Activated naive CD8-positive, alpha-beta T cell treated with anti-CD3 and anti-CD28 coated beads, Interleukin-2, amount 50 U/mL, for 16 hours (primary cell): Measurements from ENCODE around the gene GEMIN4.
"Not testable (repeated sequence)": the region's sequence is repeated elsewhere in the genome, so short reads cannot be mapped to it uniquely, and the experiment has no call there.

Experiments
- DNase-seq: peaks from one replicate; pipeline ENCODE4 v3.0.0-alpha.2; 2020; ENCODE audit warnings: low read depth, low spot score

Gene GEMIN4

DNA sequence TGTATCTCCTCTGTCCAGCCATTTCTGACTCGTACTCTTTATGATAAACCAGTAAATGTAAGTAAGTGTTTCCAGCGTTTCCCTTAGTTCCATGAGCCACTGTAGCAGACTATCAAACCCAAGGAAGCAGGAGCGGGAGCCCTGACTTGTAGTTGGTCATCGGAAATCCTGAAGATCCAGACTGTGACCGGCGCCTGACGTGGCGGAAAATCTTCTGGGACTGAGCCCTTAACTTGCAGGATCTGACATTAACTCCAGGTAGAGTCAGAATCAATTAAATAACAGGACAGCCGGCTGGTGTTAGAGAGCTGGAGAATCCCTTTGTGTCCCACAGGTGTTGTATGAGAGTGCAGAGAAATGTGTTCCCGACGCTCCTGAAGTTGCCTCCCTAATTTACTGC, 26.0 kb upstream of the GEMIN4 start:
- no peak for DNase-seq

DNA sequence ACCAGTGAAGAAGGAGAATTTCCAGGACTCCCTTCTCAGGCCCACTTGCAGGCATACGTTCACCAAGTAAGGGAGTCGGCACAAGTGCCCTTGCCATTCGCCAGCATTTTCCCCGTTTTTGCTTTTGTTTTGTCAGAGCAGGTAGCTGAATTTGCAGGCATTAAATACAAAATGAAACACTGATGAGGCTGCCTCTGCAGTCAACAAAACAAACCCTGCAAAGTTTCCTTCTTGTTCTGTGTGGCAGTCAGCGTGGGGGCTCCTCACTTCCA, 22.2 kb upstream of the GEMIN4 start:
- DNase-seq: no peak

DNA sequence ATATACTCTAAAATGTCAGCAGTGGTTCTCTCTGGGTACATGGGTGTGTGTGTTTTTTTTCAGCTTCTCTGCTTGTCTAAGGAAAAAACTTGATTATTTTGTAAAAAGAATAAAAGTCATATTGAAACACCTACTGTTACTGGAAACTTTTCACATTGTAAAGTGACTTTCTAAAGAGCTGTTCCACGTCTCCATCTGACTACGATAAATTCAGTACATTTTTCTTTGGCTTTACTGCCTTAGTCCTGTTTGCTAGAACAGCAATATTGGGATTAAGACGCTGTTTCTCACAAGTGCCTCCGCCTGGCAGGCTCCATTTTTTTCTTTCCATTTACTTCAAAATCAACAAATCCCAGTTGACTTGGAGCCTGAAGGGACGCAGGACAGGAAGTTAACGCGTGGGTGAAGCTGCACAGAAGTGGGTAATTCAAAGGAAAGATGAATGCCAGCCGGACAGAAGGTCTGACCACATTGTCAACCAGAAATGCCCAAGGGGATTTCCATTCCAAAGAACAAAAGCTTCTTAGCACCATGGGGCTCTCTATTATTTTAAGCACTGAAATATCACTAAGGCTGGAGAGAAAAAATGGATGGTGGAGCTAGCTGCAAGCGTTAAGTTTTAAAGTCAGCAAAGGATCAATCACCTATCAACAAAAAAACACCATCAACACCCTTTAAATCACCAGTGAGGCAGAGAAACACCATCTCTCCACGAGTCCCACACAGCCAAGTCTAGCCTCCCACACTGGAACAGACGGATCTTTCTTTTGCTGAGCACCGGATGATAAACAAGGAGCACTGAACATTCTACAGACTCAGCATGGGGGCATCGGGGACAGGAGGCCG, 21.6 kb upstream of the GEMIN4 start:
- no peak for DNase-seq

DNA sequence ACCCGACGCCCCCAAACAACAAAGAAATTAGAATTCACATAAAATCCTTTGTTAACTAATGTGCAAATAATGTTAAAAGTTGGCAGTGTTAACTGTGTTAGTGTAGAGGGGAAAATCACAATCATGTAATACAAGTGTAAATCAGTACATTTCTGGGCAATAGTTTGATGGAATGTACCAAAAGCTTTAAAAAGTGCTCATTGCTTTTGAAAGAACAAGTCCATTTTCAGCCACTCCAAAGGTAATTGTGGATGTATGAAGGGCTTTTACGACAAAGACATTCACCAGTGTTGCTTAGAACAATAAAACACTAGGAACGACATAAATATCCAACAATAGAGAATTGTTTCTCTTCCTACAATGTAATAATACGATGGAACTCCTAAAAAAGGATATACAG, 21.0 kb upstream of the GEMIN4 start:
- DNase-seq: no peak

DNA sequence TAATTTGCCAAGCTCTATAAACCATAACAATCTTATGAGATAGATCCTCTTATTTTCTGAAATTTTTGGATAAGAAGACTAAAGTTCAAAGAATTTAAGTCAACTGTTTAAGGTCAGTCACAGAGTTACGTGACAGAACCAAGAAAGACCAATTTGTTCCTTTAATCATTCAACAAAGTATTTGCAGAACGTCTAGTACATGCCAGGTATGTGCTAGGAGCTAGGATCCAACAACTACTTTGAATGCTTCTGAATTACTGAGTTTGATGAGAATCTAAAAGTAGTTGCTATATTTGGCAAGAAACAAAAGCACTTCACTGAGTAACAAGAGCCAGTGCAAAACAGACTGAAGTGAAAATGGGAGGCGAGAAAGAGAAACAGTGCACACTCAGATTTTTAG, 15.0 kb upstream of the GEMIN4 start:
- DNase-seq: no peak

DNA sequence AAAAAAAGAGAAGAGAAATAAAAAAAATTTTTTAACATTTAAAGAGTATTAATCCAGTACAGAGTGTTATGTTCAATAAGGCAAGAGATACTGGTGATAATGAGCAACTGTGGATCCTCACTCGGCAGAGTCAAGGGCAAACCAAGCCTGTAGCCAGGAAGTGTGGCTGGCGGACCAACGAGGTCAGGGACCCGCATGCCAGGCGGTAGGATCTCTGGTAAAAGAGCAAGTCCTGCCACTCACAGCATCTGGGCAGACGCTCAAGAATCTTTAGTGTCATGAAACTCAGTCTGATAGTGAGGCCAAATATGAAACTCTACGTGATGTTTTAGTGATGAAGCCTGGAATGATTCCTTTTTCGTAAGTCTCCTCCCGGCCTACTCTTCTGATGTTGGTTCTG, 8.3 kb upstream of the GEMIN4 start:
- DNase-seq: no peak

DNA sequence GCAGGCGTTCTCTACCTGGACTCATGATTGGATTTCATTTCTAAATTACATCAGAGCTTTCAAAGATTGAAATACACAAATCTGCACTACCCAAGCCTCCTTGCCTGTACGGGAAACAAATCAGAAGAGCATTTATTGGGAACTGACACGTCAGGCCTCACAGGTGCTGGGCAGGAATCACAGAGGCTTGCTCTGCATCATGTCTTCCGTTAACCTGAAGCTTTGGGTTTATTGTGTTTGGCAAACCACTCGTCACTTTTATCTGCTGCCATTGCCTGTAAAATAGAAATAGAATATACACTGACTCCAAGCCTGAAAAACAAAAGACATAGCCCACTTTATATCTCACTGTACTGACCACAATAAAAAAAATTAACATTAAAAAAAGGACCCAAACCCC, 7.9 kb upstream of the GEMIN4 start:
- no peak for DNase-seq

DNA sequence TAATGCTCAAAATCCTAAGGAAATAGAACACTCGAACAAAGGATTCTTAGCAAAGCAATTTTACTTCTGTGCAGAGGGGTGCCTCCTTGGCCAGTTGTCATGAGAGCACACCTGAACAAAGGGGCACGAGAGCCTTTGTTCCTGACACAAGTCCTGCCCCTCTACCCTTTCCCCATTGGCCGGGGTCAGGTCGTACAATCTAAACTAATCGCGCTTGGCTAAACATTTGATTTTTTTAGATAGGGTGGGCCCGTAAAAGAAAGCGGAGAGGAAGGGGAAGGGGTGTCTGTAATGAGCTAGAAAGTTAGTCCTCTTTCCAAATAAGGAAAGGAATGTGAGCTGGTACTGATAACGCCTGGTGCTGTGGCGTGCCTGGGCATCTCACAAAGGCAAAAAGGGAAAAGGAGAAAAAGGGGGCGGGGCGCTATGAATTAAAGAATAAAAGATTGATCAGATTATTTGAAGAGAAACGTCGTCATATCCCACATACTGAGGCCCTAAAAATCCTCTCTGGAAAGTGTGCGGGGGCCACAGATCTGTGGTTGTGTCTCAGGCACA, 4.0 kb upstream of the GEMIN4 start:
- not testable (repeated sequence) for DNase-seq

DNA sequence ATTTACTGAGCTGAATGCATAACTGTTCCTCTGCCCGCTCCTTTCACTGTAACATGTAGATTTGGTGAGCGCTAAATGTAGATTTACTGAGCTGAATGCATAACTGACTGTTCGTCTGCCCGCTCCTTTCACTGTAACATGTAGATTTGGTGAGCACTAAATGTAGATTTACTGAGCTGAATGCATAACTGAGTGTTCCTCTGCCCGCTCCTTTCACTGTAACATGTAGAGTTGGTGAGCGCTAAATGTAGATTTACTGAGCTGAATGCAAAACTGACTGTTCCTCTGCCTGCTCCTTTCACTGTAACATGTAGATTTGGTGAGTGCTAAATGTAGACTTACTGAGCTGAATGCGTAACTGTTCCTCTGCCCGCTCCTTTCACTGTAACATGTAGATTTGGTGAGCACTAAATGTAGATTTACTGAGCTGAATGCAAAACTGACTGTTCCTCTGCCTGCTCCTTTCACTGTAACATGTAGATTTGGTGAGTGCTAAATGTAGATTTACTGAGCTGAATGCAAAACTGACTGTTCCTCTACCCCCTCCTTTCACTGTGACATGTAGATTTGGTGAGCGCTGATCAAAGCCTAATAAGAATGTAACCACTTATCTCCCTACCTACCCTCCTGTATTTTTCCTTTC, 3.4 kb upstream of the GEMIN4 start:
- not testable (repeated sequence) for DNase-seq

DNA sequence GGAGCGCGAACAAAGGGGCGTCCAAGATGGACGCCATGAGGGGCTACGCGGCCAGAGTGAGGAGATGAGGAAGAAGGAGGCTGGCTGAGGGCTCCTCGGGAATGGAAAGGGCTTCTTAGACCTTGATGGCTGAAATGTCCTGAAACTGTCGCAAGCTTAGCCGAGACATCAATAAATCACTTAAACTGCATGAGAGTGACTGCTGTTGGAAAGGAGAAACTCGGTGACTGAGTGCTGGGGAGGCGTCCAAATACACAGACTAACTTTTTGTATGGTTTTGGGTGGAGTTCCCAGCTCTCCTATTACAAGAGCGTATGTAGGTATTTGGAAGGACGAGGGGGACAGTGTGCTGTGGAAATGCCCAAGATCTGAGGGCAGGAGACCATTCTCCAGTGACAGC, 1.4 kb upstream of the GEMIN4 start:
- DNase-seq: no peak

DNA sequence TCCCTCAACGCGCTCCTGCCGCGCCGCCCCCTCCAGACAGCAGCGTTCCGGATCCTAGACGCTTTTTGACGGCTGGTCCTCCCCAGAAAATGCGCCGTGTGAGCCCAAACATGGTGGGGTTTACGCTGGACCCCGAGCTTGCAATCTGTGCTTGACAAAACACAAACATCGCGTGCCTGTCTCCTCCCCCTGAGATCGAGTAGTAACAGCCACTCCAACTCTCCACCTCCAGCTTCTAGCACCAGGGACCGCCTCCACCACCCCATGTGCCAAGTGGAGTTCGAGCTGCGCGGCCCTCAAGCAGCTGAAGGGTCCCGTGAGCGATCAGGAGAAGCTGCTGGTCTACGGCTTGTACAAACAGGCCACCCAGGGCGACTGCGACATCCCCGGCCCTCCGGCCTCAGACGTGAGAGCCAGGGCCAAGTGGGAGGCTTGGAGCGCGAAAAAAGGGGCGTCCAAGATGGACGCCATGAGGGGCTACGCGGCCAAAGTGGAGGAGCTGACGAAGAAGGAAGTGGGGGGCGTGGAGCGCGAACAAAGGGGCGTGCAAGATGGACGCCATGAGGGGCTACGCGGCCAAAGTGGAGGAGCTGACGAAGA, 656 bp upstream of the GEMIN4 start:
- DNase-seq: peak; percentile 32

DNA sequence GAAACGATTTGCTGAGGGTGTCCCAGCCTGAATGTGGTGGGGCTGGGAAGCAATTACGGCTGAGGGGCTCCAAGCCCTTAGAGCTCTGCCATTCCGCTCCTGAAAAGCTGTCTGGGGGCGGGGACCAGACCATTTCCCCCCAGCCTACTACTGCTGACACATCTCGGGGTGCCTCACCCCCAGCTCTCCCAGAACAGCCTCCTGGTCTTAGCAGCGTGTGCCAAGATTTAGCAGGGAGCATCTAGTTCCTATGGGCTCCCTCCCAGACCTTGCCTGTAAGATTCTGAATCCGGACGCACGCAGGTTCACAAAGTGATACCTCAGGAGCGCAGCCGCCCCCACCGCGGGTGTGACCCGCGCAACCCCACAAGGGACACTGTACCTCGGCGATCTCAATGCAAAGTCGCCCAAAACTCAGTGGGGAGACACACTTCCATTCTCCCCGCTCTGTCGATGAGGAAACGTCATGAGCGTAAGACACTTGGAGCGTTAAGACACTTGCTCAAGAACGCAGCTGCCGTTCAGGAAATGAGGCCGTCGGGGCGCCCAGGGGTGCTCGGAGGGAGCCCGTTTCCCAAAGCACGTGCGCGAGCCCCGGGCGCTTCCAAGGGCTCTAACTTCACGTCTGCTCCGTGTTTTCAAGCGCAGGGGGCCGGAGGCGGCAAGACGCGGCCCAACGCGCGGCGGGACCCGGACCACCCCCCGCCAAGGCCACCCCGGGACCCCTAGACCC, 629 bp downstream of the GEMIN4 start:
- peak; percentile 21 for DNase-seq

DNA sequence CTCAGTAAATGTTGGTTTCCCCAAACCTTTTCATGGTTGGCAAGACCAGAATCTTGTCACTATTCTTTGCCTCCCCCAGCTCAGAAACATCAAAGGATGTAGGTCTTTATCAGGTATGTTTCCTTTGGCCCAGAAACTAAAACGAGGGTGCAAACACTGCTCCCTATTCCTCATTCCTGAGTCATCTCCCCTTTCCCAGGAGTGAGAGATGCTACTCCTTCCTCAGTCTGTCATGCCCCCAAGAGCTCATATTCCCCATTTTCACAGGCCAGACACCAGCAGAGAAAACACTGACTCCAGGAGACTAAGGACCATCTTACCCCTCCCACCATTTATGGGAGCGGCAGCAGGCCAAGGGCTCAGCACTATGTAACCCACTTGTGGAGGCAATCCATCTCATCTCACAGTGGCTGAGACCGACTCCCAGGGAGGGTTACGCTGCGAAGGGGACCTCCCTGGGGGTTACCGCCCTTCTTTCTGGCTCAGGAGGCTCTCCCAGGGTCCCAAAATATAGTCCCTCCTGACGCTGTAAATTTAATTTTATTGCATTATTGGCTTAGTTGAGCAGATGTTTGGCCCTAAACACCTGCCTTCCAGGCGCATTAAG, 1.5 kb downstream of the GEMIN4 start:
- DNase-seq: no peak

DNA sequence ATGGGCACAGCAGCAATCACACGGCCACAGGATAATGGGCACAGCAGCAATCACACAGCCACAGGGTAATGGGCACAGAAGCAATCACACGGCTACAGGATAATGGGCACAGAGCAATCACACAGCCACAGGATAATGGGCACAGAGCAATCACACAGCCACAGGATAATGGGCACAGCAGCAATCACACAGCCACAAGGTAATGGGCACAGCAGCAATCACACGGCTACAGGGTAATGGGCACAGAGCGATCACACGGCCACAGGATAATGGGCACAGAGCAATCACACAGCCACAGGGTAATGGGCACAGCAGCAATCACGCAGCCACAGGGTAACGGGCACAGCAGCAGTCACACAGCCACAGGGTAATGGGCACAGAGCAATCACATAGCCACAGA, 2.7 kb downstream of the GEMIN4 start:
- not testable (repeated sequence) for DNase-seq

DNA sequence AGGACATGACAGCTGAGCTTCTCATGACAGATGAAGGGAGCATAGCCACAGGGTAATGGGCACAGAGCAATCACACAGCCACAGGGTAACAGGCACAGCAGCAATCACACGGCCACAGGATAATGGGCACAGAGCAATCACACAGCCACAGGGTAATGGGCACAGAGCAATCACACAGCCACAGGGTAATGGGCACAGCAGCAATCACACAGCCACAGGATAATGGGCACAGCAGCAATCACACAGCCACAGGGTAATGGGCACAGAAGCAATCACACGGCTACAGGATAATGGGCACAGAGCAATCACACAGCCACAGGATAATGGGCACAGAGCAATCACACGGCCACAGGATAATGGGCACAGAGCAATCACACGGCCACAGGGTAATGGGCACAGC, 3.5 kb downstream of the GEMIN4 start:
- not testable (repeated sequence) for DNase-seq

DNA sequence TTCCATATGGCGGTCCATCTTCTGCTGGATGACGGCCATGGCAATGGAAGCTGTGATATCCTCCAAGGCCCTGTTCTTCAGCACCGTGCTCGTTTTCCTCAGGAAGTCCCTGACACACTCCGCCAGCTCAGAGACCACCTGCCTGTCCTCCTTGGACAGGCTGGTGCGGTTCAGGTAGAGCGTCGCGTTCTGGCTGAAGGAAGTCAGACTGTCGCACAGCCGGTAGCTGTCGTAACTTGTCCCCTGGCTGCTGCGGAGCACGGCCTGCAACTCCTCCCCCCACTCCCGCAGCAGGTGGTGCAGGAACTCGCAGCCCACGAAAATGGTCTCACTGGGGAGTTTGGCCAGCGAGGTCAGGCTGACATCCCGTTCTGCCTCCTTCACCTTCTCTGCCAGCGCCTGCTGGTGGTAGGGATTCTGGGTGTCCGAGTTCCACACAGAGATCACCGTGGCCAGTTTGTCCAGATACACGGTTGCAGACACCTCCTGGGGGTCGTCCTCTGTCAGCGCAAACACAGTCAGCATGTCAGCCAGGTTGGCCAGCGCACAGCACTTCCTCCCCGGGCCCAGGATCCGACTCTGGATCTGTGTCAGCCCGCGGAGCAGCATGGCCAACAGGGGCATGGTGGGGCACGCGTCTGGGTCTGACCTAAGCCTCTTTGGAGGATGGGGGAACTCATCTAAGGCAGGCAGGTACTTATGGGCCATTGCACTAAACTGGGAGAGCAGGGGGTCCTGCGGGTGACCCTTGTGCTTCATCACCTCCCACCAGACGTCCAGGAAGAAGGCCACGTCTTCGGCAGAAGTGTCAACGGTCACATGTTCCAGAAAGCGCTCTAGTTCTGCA, 5.1 kb downstream of the GEMIN4 start:
- DNase-seq: no peak

DNA sequence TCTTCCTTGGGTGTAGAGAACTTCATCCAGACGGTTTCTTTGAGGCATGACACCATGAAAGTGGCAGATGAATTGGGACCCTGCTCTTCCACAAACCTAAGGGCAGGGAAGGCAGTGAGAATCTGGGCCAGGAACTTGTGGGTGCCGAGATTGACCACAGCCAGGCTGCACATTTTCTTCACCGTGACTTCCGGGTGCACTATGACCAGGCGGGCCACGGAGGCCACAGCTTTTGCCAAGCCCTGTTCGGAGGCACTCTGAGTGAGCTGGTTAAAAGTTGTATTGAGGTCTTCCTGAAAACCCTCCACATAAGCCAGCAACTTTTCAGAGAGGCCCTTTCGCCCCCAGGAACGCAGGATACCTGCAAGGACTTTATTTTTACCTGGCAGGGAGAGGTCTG, 5.9 kb downstream of the GEMIN4 start:
- no peak for DNase-seq

DNA sequence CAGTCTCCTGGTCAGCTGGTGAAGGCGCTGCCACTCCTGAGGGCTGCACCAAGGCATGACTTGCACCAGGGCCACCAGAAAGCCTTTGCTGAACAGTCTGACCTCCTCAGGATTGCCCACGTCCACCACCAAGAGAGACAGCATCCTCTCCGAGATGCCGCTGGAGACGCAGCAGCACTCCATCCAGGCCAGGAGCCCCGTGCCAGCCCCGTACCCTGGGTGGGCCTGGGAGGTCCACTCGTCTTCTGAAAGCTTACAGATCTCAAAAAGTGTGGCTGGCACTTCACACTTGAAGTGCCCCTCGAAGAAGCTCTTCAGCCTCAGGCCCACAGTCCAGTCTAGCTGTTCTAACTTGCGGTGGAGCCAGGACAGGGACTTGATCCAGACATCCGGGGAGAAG, 6.7 kb downstream of the GEMIN4 start:
- no peak for DNase-seq

DNA sequence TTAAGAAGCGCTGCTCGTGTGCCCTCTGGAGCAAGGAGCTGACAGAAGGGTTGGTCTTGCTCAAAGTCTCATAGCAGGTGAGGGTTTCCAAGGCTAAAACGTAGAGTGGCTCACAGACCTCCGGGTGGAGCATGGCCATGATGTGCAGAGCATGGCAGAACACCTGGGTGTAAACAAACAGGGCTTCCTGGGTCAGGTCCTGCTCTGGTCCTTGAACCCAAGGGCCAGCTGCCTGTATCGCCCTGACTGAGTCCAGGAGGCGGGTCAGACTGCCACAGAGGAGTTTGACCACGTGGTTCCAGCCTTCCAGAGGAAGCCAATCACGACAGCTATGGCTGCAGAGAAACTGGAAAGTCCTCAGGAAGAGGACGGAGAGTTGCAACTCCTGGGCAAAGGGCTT, 7.1 kb downstream of the GEMIN4 start:
- DNase-seq: no peak

DNA sequence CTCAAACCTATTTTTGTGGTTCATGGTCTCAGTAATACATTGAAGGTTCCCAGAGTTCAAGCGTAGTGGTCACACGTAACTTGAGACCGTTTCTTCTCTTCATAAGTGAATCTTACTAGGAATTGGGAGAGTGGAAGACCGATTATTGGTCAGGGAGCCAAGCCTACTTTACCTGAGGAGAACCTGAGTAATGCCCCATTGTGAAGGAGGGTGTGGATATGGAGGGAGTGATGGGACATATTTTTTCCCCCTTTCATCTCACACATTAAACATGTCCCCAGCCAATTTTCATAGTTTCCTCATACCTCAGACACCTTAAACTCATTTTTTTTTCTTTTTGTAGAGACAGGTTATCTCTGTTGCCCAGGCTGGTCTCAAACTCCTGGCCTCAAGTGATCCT, 8.9 kb downstream of the GEMIN4 start:
- no peak for DNase-seq
